Measurements from ENCODE around the gene SLK.

Gene SLK

DNA sequence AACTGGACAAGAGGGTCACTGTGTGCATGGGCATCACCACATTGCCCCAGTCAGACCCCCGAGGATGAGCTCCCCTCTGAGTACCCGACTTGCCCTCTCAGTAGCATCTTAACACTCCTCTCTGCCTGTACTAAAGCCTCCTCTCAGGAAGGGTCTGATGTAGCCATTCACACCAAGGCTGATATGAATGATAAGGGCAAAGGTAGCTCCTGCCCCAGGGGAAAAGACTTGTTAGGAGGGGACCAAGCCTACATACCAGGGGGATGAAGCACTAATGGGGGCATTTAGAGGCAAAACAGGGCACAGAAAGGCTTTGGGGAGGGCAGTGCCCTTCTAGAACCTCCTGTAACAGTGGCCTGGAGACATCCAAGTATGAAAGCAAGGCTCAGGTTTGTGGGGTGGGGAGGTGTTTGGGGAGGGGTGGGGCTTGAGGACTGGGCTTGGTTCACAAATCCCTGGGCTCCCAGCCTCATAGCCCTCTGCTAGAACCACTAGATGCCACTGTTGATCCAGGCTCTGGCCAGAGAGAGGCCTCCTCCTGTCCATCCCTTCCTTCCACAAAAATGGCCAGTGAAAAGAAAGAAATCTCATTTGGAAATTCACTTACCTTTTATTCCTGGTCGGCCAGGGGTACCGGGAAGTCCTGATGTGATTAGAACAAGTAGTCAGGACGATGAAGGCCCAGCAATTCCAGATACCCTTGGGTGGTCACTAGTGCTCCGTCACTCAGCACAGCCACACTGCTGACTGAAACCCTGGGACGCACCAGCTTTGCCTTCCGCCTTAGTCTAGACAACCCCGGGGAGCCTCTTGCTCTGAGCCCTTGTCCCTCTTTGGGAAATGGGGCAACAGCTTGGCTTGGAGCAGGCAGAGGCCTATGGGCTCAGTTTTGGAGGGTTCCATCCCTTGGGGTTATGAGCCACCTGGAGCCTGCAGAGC, 78.5 kb downstream of the SLK start:
- peak; percentile 82 for DNase-seq
- H3K4me3 ChIP-seq (ENCODE audit: low read depth, low read length) = no peak overlapping the region
- H3K27ac ChIP-seq = no peak overlapping the region
- H3K27me3 ChIP-seq (replicated peaks) = no peaks in the 10 kb centered on the region
- H3K36me3 ChIP-seq (replicated peaks) = no peaks in the 10 kb centered on the region
- TF ChIP-seq, protein P1, sequence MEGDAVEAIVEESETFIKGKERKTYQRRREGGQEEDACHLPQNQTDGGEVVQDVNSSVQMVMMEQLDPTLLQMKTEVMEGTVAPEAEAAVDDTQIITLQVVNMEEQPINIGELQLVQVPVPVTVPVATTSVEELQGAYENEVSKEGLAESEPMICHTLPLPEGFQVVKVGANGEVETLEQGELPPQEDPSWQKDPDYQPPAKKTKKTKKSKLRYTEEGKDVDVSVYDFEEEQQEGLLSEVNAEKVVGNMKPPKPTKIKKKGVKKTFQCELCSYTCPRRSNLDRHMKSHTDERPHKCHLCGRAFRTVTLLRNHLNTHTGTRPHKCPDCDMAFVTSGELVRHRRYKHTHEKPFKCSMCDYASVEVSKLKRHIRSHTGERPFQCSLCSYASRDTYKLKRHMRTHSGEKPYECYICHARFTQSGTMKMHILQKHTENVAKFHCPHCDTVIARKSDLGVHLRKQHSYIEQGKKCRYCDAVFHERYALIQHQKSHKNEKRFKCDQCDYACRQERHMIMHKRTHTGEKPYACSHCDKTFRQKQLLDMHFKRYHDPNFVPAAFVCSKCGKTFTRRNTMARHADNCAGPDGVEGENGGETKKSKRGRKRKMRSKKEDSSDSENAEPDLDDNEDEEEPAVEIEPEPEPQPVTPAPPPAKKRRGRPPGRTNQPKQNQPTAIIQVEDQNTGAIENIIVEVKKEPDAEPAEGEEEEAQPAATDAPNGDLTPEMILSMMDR (IDR thresholded peaks at IDR 0.05; ENCODE audit: low read depth, low read length, missing control alignments) = peak; percentile 92
- in situ Hi-C loops (cut with HindIII; ENCODE audit: low pct_ligation_motif_present, low sequenced_read_pairs) = no loop called here

DNA sequence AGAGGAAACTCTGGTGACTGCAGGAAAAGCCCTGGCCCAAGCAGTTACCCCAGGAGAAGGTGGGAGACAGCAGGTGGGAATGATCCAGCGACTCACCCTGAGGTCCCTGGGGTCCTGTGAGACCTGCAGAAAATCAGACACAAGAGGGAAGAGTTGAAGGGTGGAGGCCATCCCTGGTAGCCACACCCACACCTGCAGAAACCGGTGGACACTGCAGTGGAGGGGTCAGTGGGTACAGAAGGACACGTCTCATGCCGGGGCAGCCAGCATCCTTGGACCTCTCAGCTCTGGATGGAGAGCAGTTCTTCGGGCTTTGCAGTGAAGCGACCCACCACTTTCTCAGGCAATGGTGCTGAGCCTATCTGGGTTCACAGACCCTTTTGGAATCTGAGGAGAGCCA, 79.7 kb downstream of the SLK start:
- Histone ChIP-seq H3K27me3 (replicated peaks) (no peaks in the 10 kb centered on the region), H3K27ac (no peak overlapping the region), H3K4me3 (ENCODE audit: low read depth, low read length) (no peak overlapping the region), H3K36me3 (replicated peaks) (no peaks in the 10 kb centered on the region)
- in situ Hi-C loops (cut with HindIII; ENCODE audit: low pct_ligation_motif_present, low sequenced_read_pairs) = no loop called here
- TF ChIP-seq, protein P1 (IDR thresholded peaks at IDR 0.05; ENCODE audit: low read depth, low read length, missing control alignments) = no peak
- no peak for DNase-seq

DNA sequence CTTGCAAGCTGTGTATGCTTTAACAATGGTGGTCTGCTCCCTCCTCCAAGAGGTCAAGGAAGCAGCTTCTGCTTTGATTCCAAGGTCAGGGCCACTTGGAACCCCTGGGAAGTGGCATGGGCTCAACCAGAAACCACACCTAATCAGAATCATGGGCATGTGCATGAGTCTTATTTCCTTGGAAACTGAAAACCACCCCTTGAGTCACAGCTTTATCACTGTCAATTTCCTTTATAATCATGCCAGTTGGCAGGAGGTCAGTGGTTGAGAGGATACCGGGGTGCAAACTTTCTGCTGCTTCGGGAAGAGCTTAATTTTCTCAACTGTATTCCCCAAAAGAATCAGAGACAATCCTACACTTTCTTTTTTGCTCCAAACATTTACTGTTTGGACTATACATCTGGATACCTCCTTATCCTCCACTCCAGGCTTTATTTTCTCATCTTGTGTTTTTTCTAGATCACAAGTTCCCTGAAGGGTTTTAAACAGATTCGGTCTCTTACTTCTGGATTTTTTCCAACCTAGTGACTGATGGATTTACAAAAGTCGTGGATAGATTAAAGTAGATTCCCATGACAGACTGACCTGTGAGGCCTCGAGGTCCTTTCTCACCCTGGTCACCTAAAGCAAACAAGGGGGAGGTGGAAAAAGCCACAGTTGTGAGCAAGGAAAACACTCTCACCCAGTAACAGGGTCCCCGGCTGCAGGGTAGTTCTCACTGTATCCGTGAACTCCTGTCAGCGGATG, 82.7 kb downstream of the SLK start:
- in situ Hi-C loops (cut with HindIII; ENCODE audit: low pct_ligation_motif_present, low sequenced_read_pairs) = no loop called here
- Histone ChIP-seq H3K27me3 (replicated peaks) (no peaks in the 10 kb centered on the region), H3K36me3 (replicated peaks) (no peaks in the 10 kb centered on the region), H3K27ac (no peak overlapping the region), H3K4me3 (ENCODE audit: low read depth, low read length) (no peak overlapping the region)
- TF ChIP-seq, protein P1 (IDR thresholded peaks at IDR 0.05; ENCODE audit: low read depth, low read length, missing control alignments) = no peak
- peak; percentile 52 for DNase-seq

DNA sequence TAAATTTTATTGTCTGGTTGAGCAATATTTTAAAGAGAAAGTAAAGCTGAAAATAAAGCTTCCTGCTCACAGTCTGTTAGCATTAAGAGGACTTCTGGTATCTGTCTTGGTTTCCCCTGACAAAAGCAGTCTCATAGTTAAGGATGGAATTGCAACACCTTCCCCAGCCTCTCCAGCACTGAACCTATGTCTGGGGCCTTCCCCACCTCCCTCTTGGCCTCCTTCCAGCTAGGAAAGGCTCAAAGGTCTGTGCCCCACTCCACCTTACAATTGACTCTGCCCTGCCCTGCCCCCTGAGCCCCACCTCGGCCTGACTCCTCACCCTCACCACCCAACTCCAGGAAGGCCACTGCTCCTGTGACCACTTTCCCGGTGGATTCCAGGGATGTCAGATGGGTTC, 85.5 kb downstream of the SLK start:
- DNase-seq = no peak

DNA sequence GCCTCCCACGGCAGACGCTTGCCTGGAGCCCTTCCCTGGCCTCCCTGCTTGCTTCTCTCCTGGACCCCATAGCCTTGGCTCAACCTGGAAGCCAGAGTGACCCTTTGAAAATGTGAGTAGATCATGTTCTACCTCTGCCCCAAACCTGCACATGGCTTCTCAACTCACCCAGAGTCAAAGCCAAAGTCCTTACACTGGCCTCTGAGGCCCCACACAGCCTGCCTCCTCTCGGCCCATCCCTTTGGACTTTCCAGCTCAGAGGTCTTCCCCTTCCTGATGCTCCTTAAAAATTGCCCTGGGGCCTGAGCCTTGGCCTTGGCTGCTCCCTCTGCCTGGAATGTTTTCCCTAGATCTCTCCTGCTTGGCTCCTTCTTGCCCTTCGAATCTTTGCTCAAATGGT, 86.3 kb downstream of the SLK start:
- no peak for DNase-seq
- no peak overlapping the region for H3K27ac ChIP-seq
- H3K27me3 ChIP-seq (replicated peaks) = no peaks in the 10 kb centered on the region
- H3K4me3 ChIP-seq (ENCODE audit: low read depth, low read length) = no peak overlapping the region
- in situ Hi-C loops (cut with HindIII; ENCODE audit: low pct_ligation_motif_present, low sequenced_read_pairs) = no loop called here
- TF ChIP-seq, protein P1 (IDR thresholded peaks at IDR 0.05; ENCODE audit: low read depth, low read length, missing control alignments) = no peak
- H3K36me3 ChIP-seq (replicated peaks) = no peaks in the 10 kb centered on the region

More for the DNA sequence above, 85.5 kb downstream of the SLK start:
- in situ Hi-C loops (cut with HindIII; ENCODE audit: low pct_ligation_motif_present, low sequenced_read_pairs) = no loop called here
- no peaks in the 10 kb centered on the region for H3K36me3 ChIP-seq (replicated peaks)
- no peaks in the 10 kb centered on the region for H3K27me3 ChIP-seq (replicated peaks)
- no peak overlapping the region for H3K27ac ChIP-seq
- H3K4me3 ChIP-seq (ENCODE audit: low read depth, low read length) = no peak overlapping the region
- TF ChIP-seq, protein P1 (IDR thresholded peaks at IDR 0.05; ENCODE audit: low read depth, low read length, missing control alignments) = no peak

Measured in brain microvascular endothelial cell (primary cell).